ENCODE data around the gene PRSS22. TPM values are rescaled to one million over a fixed set of nuclear protein-coding genes. Genes with fewer than 3 reads are reported as not detected.

PRSS22 gene
- total RNA-seq, 1 experiment from 2014 or later: not detected

DNA sequence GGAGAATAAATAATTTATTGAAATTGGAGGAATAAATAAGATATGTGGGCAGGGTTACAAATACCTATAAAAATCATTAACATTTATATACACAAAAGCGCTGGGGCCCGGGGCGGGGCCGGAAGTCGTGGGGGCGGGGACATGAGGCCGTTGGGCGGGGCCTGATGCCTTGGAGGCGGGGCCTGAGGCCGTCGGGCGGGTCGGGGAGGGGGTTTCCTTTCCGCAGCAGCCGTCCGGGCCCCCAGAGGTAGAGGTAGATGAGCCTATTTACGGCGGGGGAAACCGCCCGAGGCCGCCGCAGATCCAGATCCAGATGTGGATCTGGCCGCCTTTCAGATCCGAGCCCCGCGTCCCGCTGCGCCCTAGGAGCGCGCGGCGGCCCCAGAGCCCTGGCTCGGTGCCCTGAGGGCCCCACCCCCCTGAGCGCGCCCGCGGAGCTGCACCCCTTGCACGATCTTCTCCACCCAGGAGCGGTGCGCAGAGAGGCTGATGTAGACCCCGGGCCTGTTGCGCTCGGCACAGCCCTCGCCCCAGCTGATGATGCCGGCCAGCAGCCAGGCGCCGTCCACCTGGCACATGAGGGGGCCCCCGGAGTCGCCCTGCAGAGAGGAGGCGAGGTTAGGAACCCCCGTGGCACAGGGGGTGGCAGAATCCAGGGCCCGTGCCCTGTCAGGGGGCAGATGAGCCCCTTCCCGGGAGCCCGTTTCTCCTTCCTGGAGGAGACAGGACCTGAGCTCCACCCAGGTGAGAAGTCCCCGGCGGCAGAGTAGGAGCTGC is 5.1 kb downstream of the PRSS22 start:
- DNase-seq (ENCODE audit: low read depth): no peak

- no peak for DNase-seq (ENCODE audit: low read depth)
Observed at GRCh38 chr16:2852003-2852730, 5.8 kb downstream of the PRSS22 start.

DNA sequence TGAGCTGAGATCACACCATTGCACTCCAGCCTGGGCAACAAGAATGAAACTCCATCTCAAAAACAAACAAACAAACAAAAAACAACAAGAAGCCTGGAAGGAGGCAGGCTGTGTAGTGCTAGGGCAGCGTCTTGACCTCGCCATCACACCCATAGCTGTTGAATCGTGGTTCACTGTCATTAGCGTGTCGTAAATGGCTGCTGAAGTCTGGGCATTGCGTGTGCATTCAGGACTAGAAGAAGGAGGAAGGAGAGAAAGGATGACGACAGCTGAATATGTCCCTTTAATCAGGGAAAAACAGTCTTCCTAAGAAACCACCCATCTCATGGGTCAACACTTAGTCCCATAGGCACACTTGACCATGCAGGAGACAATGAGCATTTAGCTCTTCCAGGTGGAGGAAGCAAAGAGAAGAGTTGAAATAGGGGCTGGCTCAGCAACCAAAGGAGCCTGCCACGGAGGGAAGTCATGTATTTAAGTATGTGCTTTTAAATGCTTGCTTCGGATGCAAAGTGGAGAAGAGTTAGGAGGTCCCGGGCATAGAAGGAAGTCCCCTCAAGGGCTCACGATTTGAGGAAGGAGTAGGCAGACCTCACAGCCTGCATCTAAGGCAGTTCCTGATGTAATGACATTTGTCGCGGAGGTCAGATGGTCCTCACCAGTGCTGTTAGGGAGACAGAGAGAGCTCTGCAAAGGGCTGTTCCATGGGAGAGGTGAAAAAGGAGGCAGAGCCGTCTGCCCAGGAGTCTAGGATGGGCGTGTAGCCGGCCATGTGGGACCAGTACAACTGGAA is 8.8 kb downstream of the PRSS22 start:
- no peak for DNase-seq (ENCODE audit: low read depth)

GRCh38 chr16:2846511-2847310 is 11.3 kb downstream of the PRSS22 start:
- DNase-seq (ENCODE audit: low read depth): peak; percentile 81

DNA sequence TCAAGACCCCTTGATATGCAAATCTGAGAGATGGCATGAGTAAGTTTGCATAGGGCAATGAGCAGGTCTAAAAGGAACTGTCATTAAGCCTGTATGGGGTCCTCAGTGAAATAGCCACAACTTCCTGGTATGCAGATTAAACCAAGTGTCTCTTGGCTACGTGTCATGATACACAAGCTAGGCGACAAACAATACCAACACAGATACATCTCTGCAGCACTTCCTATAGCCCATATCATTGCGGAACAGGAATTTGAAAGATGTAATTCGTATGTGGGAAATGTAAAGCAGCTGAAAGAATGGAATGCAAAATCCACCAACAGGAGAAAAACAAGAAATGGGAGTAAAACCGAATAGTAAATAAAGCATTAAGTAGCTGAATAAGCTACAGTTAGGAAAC is 12.9 kb downstream of the PRSS22 start:
- no peak for DNase-seq (ENCODE audit: low read depth)

DNA sequence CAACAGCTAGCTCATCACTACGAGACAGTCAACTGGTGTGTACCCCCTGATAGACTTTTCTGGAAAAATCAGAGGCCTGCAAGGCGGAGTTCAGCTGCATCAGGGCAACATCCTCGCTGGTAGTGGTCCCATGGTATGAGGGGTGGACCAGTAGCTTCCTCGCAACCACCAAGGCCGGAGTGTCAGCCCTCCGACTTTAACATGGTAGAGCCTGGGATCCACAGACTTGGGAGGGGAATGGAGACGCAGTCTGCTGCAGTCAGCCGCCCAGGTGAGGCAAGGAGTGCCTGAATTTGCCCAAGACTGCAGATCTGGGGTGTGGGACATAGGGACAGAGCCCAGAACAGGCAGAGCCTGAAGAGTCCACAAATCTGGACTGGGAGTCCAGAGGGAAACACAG is 14.4 kb downstream of the PRSS22 start:
- DNase-seq (ENCODE audit: low read depth): no peak

DNA sequence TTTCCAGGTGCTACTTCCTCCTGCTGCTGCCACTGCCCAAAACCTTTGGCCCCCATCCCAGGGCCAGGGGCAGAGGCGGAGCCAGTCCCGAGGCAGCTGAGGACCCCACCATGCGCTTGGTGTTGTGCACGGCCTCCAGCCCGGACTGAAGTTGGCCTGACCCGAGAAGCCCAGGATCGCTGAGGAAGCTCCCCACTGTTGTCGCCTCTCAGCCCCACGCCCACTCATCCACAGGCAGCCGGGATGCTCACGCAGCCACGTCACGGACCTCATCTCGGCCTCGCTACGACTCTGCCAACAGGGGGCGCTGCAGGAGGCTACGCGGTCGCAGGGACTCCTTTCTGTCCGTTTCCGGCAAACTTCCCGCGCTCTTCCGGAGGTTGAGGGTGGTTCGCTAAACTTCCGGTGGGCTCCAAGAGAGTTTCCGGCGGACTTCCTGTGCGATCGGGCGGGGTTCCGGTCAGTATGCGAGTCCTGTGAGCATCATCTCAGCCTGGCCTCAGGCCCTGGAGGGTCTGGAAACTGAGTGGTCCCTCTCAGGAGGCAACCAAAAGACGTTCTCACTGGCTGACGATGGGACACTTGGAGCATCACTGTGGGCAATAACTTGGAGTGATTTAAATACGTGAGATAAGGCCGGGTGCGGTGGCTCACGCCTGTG is 15.5 kb downstream of the PRSS22 start:
- no peak for DNase-seq (ENCODE audit: low read depth)

- DNase-seq (ENCODE audit: low read depth): no peak
Observed at GRCh38 chr16:2841606-2842339, 16.2 kb downstream of the PRSS22 start.

- no peak for DNase-seq (ENCODE audit: low read depth)
Observed at GRCh38 chr16:2840914-2841313, 17.1 kb downstream of the PRSS22 start.

- no peak for DNase-seq (ENCODE audit: low read depth)
Observed at GRCh38 chr16:2839650-2840450, 18.1 kb downstream of the PRSS22 start.

- DNase-seq (ENCODE audit: low read depth): peak; percentile 77
Observed at GRCh38 chr16:2838928-2839327, 19.0 kb downstream of the PRSS22 start.

GRCh38 chr16:2836646-2837508 is 21.1 kb downstream of the PRSS22 start:
- DNase-seq (ENCODE audit: low read depth): no peak

GRCh38 chr16:2835638-2836493 is 22.1 kb downstream of the PRSS22 start:
- peak; percentile 100 for DNase-seq (ENCODE audit: low read depth)

DNA sequence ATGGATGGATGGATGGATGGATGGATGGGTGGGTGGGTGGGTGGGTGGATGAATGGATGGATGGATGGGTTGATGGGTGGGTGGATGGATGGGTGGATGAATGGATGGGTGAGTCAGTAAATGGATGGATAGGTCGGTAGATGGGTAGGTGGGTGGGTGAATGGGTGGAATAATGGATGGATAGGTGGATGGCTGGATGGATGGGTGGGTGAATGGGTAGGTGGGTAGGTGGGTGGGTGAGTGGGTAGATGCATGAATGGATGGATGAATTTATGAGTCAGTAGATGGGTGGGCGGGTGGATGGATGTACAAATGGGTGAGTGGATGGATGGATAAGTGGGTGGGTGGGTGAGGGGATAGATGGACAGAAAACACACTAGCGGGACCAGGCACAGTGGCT is 23.0 kb downstream of the PRSS22 start:
- DNase-seq (ENCODE audit: low read depth): no peak

- no peak for DNase-seq (ENCODE audit: low read depth)
Observed at GRCh38 chr16:2833776-2834175, 24.2 kb downstream of the PRSS22 start.

- no peak for DNase-seq (ENCODE audit: low read depth)
Observed at GRCh38 chr16:2831203-2831602, 26.8 kb downstream of the PRSS22 start.

DNA sequence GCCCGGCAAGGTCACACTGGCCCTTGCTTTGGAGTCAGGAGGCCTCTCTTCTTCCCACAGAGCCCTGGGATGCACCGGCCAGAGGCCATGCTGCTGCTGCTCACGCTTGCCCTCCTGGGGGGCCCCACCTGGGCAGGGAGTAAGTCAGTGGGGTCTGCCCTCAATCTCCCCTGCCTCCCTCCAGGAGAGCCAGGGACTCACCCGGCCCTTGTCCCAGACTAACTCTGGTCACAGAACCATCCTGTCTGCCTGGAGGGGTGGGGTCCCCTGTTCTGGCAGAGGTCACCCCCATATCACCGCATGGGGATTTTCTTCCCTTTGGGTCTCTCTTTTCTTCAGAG is 27.6 kb downstream of the PRSS22 start:
- DNase-seq (ENCODE audit: low read depth): no peak

Data from M059J (cell line).